22Rv1 (cell line): Measurements from ENCODE around the gene FHL2.

Experiments used
- H3K27ac ChIP-seq: fragments of 450-650 bp; 2 replicates; pipeline ENCODE4 v1.5.1; 2017
- ZFX ChIP-seq: fragments of 450-650 bp; IDR thresholded peaks from 2 replicates; pipeline ENCODE4 v1.6.1; 2017; ENCODE audit warnings: antibody characterized with exemption, borderline replicate concordance
- TF ChIP-seq, protein P1 (sequence below): fragments of 450-650 bp; IDR thresholded peaks from 2 replicates; pipeline ENCODE4 v1.5.1; 2017; ENCODE audit warnings: mild to moderate bottlenecking

FHL2 gene

DNA sequence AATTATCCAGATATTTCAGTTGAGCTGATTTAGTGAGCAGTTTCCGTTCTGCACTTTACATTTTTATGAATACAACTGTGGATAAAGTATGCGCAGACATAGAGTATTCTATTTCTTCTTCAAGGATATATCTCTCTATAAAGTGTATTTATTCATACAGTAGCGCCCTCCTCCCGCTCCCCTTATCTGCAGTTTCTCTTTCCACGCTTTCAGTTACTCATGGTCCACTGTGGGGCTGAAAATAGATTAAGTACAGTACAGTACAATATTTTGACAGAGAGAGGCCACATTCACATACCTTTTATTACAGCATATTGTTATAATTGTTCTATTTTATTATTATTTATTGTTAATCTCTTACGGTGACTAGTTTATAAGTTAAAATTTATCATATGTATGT is 19.7 kb upstream of the FHL2 start:
- no peak overlapping the region for H3K27ac ChIP-seq
- TF ChIP-seq ZFX, result no peak
- TF ChIP-seq, protein P1, sequence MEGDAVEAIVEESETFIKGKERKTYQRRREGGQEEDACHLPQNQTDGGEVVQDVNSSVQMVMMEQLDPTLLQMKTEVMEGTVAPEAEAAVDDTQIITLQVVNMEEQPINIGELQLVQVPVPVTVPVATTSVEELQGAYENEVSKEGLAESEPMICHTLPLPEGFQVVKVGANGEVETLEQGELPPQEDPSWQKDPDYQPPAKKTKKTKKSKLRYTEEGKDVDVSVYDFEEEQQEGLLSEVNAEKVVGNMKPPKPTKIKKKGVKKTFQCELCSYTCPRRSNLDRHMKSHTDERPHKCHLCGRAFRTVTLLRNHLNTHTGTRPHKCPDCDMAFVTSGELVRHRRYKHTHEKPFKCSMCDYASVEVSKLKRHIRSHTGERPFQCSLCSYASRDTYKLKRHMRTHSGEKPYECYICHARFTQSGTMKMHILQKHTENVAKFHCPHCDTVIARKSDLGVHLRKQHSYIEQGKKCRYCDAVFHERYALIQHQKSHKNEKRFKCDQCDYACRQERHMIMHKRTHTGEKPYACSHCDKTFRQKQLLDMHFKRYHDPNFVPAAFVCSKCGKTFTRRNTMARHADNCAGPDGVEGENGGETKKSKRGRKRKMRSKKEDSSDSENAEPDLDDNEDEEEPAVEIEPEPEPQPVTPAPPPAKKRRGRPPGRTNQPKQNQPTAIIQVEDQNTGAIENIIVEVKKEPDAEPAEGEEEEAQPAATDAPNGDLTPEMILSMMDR, result no peak

DNA sequence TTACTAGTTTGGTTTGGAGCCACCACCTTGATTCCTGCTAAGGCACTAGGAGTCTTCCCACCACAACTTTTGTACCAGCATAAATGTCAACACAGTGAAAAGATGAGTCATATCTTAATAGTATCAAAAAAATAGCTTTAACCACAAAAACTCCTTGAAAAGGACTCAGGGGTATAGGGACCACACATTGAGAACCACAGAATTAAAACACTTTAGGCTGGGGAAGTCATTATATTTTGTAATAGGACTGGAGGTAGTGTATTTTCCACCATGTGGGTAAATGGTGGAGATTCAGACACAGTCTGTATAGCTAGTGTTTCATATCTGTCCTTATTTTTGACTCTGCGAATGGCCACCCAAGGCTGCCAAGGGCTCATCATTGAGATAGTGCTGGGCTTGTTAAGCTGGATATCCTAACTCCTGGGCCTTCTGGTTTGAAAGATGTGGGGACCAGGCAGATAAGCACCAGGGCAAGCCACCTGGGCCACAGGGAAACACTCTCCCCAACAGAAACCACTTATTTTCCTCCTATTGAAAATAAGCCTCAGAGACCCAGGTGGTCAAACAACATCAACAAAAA is 19.1 kb upstream of the FHL2 start:
- H3K27ac ChIP-seq, result no peak overlapping the region
- TF ChIP-seq, protein P1, result no peak
- TF ChIP-seq ZFX, result no peak

DNA sequence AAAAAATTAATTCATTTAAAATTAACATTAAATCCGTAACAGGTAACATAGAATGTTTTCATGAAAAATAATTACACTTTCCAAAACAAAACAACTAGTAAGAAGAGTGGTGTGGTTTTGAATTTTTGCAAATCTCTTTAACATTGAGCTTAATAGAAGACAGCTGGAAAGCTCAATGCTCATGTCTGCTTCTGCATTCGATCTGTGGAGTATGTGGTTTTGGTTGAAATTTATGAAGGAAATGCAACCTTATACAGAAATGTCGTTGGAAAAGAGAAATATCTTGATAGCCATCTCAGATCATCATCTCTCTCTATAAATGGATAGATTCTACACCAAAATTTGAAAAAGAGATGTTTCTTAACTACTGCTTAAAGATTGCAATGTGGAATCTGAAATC is 17.3 kb upstream of the FHL2 start:
- H3K27ac ChIP-seq, result no peak overlapping the region

DNA sequence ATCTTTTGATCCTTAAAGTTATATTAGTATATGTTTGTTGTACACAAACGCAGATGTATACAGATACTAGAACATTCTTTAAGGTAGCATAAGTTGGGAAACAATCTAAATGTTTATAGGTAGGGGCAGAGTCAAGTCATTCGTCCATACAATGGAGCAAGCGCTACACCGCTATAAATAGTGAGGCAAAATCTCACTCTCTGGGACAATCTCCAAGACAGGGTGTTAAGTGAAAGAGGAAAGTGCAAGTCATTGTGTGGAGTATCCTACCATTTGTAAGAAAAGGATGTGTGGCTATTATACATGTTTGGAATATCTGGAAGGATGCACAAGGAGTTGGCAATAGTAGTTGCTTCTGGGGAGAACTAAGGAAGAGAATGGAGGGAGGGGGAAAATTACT is 16.2 kb upstream of the FHL2 start:
- TF ChIP-seq ZFX, result no peak
- TF ChIP-seq, protein P1, result no peak
- H3K27ac ChIP-seq, result no peak overlapping the region

More for the DNA sequence above, 17.3 kb upstream of the FHL2 start:
- TF ChIP-seq ZFX, result no peak
- TF ChIP-seq, protein P1, result no peak

DNA sequence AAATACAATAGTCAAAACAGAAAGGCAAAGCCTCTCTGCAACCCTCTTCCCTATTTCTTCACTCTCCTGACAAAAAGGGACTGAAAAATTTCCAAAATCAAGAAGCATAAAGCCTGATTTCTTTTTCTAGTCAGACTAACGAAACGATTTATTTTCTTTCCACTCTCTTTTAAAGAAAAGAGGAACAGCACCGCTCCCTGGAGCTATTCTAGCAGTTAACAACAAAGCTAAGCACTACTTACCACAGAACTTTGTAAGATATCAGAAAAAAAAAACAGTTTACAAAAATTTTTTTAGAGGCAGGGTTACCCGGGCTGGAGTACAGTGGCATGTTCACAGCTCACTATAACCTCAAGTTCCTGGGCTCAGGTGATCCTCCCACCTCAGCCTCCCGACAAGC is 14.4 kb upstream of the FHL2 start:
- TF ChIP-seq, protein P1, result no peak
- TF ChIP-seq ZFX, result no peak
- no peak overlapping the region for H3K27ac ChIP-seq

DNA sequence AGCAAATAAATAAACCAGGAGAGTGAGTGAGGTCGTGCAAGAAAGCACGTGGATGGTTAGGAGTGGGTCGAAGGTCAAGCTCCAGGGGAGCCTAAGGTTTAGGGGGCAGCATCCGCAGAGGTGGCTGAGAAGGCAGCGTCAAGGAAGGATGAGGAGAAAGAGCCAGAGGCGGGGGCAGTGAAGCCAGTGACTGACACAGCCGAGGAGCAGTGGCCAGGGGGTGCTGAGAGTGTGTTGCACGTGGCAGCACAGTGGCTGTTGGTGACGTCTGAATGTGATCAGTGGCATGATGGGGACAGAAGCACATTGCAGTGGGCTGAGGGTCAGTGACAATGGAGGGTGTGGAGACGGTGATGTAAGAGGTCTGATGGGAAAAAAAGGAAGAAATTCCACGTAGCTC is 13.7 kb upstream of the FHL2 start:
- H3K27ac ChIP-seq, result no peak overlapping the region
- no peak for TF ChIP-seq ZFX
- TF ChIP-seq, protein P1, result no peak

DNA sequence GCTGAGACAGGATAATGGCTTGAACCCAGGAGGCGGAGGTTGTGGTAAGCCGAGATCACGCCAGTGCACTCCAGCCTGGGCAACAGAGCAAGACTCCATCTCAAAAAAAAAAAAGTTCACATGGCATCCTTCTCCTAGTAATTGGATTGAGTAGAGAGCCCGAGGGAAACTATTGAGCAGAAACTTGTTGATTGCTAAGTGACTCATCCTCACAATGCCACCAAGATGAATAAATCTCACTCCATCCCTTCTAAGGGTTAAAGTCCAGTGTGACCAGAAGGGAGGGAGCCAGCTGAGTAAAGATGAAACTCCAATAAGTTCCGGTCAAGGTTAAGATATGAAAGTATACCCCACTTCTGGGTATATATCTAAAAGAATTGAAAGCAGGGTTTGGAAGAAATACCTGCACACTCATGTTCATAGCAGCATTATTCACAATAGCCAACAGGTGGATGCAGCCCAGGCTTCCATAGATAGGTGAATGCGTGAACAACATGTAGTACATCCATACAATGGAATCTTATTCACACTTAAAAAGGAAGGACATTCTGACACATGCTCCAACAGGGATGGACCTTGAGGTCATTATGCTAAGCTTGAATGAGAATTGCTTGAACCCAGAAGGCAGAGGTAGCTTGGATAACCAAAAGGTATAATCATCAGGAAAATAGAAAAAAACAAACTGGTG is 13.0 kb upstream of the FHL2 start:
- TF ChIP-seq, protein P1, result no peak
- TF ChIP-seq ZFX, result no peak
- H3K27ac ChIP-seq, result no peak overlapping the region
